Adrenal gland (tissue), 5 donors: ENCODE results near the gene MYO1A.

Experiments
- POLR2A ChIP-seq, 2 donors: fragments of 450-650 bp; IDR thresholded peaks; one replicate each; pipeline ENCODE4 v1.6.1; 2017; ENCODE audit warnings: antibody characterized with exemption in 2 of 2, mild to moderate bottlenecking in 2 of 2, moderate library complexity in 1 of 2
- TF ChIP-seq, protein P1 (sequence below), 6 experiments: fragments of 450-650 bp in 4 of 6; fragments of 200-600 bp in 2 of 6; sonication (generic) in 1 of 6; IDR thresholded peaks; 1 replicate in 5 of 6; 2 replicates in 1 of 6; pipeline versions ENCODE4 v1.5.1 to v1.8.0; 2016 to 2021; ENCODE audit warnings: antibody characterized with exemption in 6 of 6, mild to moderate bottlenecking in 2 of 6, moderate library complexity in 1 of 6
- donor health status: DM: no; HTN: no; CAD: no.

DNA sequence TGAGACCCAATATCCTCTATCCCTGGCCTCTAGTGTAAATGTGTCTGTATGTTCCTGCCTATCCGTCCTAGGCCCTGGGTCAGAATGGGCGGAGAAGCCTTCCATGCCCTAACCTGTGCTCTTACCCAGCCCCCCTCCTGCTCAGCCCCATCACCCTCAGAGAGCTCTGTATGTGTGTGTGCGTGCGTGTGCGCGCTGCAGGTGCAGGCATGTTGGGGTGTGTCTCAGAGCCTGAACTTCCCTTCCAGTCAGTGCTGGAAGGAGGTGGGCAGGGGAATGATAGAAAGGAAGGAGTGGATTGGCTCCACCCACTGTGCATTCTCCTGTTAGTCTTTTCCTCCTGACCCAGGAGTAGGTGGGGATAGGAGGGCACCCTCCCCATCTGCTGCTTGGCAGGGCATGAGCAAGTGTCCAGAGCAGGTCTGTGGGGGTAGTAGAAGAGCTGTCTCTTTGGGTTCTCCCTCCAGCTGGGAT lies 46.2 kb upstream of the MYO1A start:
- TF ChIP-seq, protein P1, sequence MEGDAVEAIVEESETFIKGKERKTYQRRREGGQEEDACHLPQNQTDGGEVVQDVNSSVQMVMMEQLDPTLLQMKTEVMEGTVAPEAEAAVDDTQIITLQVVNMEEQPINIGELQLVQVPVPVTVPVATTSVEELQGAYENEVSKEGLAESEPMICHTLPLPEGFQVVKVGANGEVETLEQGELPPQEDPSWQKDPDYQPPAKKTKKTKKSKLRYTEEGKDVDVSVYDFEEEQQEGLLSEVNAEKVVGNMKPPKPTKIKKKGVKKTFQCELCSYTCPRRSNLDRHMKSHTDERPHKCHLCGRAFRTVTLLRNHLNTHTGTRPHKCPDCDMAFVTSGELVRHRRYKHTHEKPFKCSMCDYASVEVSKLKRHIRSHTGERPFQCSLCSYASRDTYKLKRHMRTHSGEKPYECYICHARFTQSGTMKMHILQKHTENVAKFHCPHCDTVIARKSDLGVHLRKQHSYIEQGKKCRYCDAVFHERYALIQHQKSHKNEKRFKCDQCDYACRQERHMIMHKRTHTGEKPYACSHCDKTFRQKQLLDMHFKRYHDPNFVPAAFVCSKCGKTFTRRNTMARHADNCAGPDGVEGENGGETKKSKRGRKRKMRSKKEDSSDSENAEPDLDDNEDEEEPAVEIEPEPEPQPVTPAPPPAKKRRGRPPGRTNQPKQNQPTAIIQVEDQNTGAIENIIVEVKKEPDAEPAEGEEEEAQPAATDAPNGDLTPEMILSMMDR (IDR thresholded peaks at IDR 0.05) = no peak
- no peak for TF ChIP-seq POLR2A (IDR thresholded peaks at IDR 0.05)
